GM12892 (cell line): ENCODE measurements around the gene MNDA.

Experiments
- POLR2A ChIP-seq: IDR thresholded peaks from 2 replicates; pipeline ENCODE4 v1.6.1; 2011; ENCODE audit warnings: low read depth, low read length, control low read depth
- POLR2AphosphoS5 ChIP-seq: IDR thresholded peaks from 2 replicates; pipeline ENCODE4 v1.6.1; 2011; ENCODE audit warnings: low read depth, low read length, control low read depth
- TAF1 ChIP-seq: IDR thresholded peaks from 2 replicates; pipeline ENCODE4 v1.6.1; 2011; ENCODE audit warnings: low read depth, mild to moderate bottlenecking, control low read depth, low read length, borderline replicate concordance

GRCh38 chr1:158803678-158804077, 27.5 kb upstream of the MNDA start:
- TF ChIP-seq POLR2AphosphoS5 (no peak), POLR2A (no peak), TAF1 (no peak)
